ENCODE data around the gene EVC2.

The EVC2 gene

GRCh38 chr4:5678977-5679376 is 29.4 kb downstream of the EVC2 start:
- DNase-seq (ENCODE audit: low read depth), result no peak
- no peak for TF ChIP-seq CTCF (conservative IDR thresholded peaks at IDR 0.05; ENCODE audit: low read length)
- H3K4me3 ChIP-seq (ENCODE audit: low read length), result no peak overlapping the region

- TF ChIP-seq CTCF (conservative IDR thresholded peaks at IDR 0.05; ENCODE audit: low read length), result no peak
- DNase-seq (ENCODE audit: low read depth), result no peak
- H3K4me3 ChIP-seq (ENCODE audit: low read length), result no peak overlapping the region
Observed at GRCh38 chr4:5676763-5677162, 31.6 kb downstream of the EVC2 start.

GRCh38 chr4:5666741-5667140 is 41.6 kb downstream of the EVC2 start:
- no peak overlapping the region for H3K4me3 ChIP-seq (ENCODE audit: low read length)
- DNase-seq (ENCODE audit: low read depth), result no peak
- TF ChIP-seq CTCF (conservative IDR thresholded peaks at IDR 0.05; ENCODE audit: low read length), result no peak

- H3K4me3 ChIP-seq (ENCODE audit: low read length), result no peak overlapping the region
- TF ChIP-seq CTCF (conservative IDR thresholded peaks at IDR 0.05; ENCODE audit: low read length), result no peak
- no peak for DNase-seq (ENCODE audit: low read depth)
Observed at GRCh38 chr4:5664778-5665177, 43.6 kb downstream of the EVC2 start.

- no peak overlapping the region for H3K4me3 ChIP-seq (ENCODE audit: low read length)
- no peak for DNase-seq (ENCODE audit: low read depth)
- TF ChIP-seq CTCF (conservative IDR thresholded peaks at IDR 0.05; ENCODE audit: low read length), result no peak
Observed at GRCh38 chr4:5662555-5662954, 45.8 kb downstream of the EVC2 start.

- no peak for DNase-seq (ENCODE audit: low read depth)
- TF ChIP-seq CTCF (conservative IDR thresholded peaks at IDR 0.05; ENCODE audit: low read length), result no peak
- H3K4me3 ChIP-seq (ENCODE audit: low read length), result no peak overlapping the region
Observed at GRCh38 chr4:5661237-5661636, 47.1 kb downstream of the EVC2 start.

- no peak overlapping the region for H3K4me3 ChIP-seq (ENCODE audit: low read length)
- no peak for DNase-seq (ENCODE audit: low read depth)
- TF ChIP-seq CTCF (conservative IDR thresholded peaks at IDR 0.05; ENCODE audit: low read length), result no peak
Observed at GRCh38 chr4:5660185-5660584, 48.2 kb downstream of the EVC2 start.

All from AG10803 (cell line).